NCI-H128 (cell line): ENCODE data around the gene TRIM72.
"Not testable (repeated sequence)": the region's sequence is repeated elsewhere in the genome, so short reads cannot be mapped to it uniquely, and the experiment has no call there.

ENCODE experiments used
- DNase-seq: peaks from one replicate; lab custom pipeline; 2025; ENCODE audit not compliant: unreplicated experiment; lab: John Stamatoyannopoulos, UW

The TRIM72 gene

DNA sequence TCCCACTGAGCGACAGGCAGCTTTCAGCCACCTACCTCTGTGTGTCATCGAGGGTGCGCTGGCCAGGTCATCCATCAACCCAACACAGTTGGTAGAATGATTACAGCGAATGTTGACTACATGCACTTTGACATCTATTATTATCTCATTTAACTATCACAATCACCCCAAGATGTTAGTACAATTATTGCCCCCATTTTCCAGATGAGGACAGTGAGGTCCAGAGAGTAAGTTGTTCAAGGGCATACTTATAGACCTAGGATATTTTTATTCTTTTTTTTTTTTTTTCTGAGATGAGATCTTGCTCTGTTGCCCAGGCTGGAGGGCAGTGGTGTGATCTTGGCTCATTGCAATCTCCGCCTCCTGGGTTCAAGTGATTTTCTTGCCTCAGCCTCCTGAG lies 37.5 kb downstream of the TRIM72 start:
- no peak for DNase-seq

DNA sequence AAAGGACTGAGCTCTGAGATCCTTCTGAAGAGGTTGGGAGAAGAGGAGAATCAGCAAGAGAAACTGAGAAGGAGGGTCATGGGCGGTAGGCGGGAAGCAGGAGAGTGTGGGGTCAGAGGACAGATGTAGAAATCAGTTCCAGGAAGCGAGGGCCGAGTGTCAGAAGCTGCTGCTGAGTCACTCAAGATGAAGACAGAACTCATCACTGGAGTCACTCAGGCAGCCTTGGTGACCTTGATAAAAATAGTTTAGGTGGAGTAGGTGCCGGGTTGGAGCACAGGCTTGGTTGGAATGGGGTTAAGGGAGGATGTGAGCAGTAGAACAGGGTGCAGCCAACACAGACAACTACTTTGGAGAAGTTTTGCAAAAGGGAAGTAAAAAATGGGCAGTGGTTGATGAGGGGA lies 39.7 kb downstream of the TRIM72 start:
- no peak for DNase-seq

DNA sequence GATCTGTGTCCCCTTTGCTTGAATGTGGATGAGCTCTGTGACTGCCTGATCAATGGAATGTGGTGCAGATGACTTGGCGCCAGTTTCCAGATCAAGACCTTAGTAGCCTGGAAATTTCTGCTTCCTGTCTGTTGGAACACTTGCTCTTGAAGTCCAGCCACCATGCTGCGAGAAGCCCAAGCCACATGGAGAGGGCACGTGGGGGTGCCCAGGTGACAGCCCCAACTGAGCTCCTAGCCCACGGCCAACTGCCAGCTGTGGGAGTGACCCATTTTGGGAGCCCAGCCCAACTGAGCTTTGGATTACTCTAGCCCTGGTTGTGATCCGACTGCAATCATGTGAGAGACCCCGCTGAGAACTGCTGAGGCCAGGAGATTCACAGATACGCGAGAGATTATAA lies 42.5 kb downstream of the TRIM72 start:
- DNase-seq: no peak

DNA sequence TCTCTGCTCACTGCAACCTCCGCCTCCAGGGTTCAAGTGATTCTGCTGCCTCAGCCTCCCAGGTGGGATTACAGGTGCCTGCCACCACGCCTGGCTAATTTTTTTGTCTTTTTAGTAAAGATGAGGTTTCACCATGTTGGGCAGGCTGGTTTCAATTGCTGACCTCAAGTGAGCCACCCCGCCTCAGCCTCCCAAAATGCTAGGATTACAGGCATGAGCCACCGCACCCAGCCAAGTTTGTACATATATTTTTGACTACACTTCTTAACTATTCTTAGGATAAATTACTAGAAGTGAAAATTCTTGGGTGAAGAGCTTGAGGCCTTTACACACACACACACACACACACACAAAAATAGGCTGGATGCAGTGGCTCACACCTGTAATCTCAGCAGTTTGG lies 44.4 kb downstream of the TRIM72 start:
- DNase-seq: no peak

DNA sequence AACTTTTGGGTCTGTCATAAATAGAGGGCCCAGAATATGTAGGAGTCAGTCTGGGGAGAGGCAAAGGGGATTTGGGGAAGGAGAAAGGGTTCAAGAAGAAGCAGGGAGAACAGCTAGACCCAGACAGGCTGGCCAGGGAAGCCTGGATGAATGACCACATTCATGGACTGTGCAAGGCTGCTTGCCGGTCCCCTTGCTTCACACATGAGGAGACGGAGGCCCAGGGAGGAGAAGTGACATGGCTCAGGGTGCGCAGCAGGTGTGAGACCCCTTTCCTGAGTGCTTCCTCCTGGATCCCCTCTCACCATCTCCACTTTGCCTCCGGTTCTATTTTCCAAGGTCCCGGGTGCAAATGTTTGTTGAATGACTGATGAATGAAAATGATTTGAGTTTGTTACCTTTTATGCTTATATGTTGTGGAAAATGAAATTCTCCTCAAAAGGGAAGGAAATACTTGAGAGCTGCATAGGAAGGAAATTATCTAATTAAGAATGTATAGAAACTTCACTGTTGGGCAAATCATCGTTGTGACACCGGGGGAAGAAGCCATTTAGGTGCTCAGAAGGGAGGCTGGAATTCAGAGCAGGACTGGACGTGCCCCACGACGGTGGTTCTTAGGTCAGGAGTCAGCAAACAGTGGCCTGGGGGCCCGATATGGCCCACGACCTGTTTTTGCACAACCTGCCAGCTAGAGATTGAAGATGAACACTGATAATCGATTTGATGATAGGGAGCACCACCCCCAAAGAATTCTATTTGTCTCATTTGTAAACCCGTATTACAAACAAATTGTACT lies 46.4 kb downstream of the TRIM72 start:
- DNase-seq: no peak

DNA sequence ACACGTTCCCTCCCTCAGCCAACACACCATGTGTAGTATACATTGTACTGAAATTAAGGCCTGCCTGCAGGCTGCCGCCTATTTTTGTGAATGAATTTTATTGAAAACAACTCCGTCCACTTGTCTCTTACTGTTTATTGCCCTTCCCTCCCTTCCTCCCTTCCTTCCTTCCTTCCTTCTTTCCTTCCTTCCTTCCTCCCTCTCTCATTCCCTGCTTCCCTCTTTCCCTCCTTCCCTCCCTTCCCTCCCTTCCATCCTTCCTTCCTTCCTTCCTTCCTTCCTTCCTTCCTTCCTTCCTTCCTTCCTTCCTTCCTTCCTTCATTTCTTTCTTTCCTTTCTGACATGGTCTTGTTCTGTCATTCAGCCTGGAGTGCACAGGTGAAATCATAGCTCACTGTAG lies 48.2 kb downstream of the TRIM72 start:
- no peak for DNase-seq

DNA sequence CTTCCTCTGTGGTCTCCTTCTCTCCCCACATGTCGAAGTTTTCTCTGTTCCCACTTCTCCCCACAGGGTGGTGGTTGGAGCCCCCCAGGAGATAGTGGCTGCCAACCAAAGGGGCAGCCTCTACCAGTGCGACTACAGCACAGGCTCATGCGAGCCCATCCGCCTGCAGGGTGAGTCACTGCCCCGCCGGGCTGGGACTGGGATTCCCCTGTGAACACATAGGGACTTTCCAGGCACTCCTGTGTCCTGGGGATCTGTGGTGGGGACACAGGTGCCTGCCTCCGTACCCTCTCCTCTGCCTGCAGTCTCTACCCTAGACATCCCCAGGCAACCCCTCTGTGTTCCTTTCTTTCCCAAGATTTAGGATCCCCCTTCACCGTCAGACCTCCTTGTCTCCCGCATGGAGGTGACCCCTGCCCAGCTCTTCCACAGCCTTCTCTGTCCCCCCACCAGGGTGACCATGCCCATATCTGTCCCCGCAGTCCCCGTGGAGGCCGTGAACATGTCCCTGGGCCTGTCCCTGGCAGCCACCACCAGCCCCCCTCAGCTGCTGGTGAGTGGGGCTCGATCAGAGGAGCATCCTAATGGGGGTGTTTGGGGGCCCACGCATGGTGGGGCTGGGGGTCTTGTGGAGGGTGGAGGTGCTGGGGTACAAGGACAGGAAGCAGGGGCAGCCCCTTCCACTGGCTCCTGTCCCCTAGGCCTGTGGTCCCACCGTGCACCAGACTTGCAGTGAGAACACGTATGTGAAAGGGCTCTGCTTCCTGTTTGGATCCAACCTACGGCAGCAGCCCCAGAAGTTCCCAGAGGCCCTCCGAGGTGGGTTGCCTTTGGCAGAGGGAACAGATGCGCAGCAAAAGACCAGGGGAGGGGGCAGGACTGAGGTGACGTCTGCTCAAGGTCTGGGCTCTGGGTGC lies 51.7 kb downstream of the TRIM72 start:
- DNase-seq: no peak

DNA sequence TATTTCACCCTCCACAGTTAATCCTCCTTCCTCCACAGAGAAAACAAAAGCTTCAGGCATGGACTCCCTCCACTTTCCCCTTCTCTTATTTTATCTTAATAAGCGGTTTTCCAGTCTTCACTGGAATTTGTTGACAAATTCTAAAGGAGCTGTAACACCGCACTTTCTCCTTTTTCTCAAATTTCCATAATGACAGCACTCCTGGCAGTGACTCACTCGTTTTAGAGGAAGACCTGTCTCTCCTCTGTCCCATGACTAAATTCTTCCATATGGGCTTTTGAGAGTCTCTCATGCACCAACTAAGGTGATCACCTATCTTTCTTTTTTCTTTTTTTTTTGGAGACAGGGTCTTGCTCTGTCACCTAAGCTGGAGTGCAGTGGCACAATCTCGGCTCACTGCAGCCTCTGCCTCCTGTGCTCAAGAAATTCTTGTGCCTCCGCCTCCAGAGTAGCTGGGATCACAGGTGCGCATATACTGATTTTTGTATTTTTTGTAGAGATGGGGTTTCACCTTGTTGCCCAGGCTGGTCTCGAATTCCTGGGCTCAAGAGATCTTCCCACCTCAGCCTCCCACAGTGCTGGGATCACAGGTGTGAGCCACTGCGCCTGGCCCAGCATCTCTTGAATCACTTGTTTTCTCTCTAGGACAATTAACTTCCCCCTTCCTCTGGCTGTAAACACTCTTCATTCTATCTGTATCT lies 53.6 kb downstream of the TRIM72 start:
- DNase-seq: no peak

DNA sequence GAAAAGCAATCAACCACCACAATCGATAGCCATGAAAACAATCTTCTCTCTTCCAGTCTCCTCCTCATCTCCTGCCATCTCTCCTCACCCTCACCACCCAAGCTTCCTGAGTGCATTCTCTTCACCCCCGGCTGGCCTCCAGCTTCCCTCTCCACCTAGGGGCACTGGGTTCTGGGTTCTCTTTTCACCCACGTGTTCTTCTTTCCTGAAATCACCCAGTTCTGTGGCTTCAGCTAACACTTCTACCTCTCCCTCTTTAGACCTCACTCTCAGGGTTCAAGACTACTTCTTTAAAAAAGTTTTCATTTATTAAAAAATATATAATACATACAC lies 54.1 kb downstream of the TRIM72 start:
- DNase-seq: no peak

DNA sequence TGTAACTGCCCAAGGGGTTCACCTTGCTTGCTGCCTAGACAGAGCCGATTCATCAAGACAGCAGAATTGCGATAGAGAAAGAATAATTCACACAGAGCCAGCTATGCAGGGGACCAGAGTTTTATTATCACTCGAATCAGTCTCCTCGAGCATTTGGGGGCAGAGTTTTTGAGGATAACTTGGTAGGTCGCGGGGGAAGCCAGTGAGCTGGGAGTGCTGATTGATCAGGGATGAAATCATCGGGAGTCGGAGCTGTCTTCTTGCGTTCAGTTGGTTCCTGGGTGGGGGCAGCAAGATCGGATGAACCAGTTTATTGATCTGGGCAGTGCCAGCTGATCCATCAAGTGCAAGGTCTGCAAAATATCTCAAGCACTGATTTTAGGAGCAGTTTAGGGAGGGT lies 55.0 kb downstream of the TRIM72 start:
- no peak for DNase-seq

DNA sequence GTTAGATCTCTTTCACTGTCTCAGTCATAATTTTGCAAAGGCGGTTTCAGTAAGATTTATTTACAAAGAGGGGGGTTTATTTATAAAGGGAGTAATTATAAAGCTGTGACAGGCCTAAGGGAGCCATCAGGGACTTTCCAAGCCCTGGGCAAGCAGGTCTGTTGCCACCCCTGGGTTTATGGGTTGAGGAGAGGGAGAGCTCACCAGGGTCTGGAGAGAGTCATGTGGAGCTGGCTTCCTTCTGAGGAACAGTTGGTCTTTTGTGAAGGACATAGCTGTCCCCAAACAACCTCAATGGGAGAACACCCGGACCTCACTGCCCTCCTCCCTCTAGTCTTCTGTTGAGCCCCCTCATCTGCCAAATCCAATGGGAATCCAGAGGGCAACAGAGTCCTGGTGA lies 55.6 kb downstream of the TRIM72 start:
- DNase-seq: no peak

DNA sequence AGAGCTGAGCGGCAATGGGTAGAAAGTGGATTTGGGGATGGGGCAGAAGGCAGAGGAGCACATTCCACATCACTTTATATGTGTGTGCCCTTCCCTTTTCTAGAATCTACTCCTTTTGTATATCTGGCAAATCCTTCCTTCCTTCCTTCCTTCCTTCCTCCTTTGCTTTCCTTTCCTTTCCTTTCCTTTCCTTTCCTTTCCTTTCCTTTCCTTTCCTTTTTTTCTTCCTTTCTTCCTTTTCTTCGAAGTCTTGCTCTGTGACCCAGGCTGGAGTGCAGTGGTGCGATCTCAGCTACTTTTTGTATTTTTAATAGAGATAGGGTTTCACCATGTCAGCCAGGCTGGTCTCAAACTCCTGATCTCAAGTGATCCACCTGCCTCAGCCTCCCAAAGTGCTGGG lies 56.1 kb downstream of the TRIM72 start:
- DNase-seq: not testable (repeated sequence)

DNA sequence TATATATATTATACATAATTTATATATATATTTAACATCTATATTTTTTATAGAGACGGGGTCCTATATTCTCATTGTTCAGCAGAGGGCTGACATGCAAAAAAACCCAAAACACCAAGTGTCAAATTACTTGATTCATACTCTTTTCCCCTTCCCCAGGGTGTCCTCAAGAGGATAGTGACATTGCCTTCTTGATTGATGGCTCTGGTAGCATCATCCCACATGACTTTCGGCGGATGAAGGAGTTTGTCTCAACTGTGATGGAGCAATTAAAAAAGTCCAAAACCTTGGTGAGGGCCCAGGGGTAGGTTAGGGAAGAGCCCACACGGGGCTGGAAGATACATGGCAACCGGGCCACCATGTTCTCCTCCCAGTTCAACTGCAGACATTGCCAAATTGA lies 56.9 kb downstream of the TRIM72 start:
- DNase-seq: no peak

DNA sequence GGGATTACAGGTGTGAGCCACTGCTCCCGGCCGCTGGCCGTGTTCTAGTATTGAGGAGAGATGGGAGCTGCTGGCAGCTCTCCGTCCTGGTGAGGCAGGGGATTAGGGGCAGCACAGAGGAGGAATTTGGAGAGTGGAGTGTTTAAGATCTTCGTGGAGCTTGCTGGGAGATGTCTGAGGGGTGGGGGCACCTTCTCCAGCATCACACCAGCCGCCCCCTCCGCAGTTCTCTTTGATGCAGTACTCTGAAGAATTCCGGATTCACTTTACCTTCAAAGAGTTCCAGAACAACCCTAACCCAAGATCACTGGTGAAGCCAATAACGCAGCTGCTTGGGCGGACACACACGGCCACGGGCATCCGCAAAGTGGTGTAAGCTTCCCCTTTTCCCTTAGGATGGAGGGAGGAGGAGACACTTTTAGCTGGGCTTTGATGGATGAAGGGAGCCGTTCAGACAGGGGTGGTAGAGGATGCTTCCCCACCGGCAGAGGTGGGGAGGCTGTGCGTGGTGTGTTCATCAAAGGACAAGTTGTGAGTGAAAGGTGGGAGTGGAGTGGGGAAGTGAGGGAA lies 57.8 kb downstream of the TRIM72 start:
- DNase-seq: no peak

DNA sequence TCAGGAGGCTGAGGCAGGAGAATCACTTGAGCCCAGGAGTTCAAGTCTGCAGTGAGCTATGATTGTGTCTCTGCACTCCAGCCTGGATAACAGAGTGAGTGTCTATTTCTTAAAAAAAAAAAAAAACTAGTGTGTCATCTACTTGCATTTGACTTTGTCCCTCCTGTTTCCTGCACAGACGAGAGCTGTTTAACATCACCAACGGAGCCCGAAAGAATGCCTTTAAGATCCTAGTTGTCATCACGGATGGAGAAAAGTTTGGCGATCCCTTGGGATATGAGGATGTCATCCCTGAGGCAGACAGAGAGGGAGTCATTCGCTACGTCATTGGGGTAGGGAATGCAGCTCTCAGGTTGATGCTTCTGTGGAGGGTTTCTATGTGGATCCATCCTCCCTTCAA lies 59.3 kb downstream of the TRIM72 start:
- no peak for DNase-seq

DNA sequence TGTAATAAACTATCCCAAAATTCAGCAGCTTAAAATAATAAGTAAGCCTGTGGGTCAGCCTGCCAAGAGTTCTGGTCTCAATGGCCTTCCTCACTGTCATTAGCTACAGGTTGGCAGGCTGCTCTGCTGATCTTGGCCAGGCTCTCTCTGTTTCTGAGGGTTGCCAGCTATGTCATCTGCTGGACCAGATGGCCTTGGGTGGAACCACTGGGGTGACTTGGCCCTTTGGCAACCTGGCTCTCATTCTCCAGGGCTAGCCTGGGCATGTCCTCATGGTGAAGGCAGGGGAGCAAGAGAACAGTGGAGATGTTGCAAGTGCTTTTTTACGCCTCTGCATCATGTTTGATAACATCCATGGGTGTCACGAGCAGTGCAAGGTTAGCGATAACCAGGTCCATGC lies 59.8 kb downstream of the TRIM72 start:
- DNase-seq: no peak

DNA sequence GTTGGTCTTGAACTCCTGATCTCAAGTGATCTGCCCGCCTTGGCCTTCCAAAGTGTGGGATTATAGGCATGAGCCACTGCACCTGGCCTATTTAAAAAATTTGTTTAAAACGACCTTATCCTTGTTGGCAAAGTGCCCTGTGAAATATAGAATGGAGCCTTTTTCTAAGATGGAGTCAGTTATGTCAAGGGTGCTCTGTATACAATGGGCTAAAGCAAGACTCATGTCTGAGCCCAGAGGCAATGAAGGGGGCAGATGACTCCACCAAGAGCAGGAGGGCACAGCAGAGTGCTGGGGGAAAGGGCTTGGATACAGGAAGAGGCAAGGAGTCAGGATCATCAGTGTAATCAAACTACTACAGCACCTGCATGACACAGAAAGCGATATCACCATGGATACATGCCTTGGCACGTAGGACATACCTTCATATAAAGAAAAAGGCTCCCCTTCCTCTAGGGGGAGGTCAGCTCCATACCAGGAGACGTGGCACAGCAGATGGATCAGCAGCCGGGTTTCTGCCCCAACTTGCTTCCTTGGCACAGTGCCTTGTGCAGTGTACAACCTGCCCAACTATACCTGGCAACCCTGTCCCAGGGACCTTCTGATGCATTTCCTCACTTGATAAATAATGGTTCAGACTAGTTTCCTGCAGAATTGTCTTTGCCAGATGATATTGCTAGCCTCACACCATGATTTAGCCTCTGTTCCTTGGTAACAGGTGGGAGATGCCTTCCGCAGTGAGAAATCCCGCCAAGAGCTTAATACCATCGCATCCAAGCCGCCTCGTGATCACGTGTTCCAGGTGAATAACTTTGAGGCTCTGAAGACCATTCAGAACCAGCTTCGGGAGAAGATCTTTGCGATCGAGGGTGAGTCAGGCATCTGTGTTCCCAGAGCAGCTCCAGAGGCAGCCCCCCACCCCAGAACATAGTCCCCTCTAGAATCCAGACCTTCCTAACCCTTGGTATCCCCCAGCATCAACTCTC lies 61.2 kb downstream of the TRIM72 start:
- no peak for DNase-seq

DNA sequence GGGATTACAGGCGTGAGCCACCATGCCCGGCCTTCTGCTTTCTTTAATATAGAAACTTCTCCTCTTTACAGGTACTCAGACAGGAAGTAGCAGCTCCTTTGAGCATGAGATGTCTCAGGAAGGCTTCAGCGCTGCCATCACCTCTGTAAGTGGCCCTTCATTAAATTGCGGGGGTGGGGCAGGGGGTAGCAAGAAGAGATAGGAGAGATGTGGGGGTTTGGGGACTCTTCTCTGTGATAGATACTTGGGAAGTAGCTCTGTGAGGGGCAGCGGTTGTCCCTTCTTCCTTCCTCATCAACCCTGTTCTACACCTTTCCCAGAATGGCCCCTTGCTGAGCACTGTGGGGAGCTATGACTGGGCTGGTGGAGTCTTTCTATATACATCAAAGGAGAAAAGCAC lies 62.7 kb downstream of the TRIM72 start:
- DNase-seq: no peak

DNA sequence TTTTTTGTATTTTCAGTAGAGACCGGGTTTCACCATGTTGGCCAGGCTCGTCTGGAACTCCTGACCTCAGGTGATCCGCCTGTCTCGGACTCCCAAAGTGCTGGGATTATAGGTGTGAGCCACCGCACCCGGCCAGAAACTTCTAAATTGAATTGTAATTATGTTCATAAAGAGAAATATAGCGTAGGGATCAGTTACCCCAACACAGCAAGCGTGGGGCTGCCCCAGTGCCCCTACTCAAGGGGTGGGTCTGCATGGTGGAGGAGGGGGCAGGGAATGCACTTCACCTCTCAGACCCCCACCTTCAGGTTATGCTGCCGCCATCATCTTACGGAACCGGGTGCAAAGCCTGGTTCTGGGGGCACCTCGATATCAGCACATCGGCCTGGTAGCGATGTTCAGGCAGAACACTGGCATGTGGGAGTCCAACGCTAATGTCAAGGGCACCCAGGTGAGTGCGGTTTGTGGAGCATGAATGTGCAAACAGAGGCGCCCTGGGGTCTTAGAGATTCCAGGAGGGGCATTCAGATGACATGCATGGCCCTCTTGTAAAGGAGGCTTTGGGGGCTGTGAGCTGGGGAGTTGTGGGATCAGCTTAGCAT lies 63.8 kb downstream of the TRIM72 start:
- DNase-seq: no peak

DNA sequence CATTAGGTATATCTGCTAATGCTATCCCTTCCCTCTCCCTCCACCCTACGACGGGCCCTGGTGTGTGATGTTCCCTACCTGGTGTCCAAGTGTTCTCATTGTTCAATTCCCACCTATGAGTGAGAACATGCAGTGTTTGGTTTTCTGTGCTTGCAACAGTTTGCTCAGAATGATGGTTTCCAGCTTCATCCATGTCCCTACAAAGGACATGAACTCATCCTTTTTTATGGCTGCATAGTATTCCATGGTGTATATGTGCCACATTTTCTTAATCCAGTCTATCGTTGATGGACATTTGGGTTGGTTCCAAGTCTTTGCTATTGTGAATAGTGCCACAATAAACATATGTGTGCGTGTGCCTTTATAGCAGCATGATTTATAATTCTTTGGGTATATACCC lies 64.9 kb downstream of the TRIM72 start:
- not testable (repeated sequence) for DNase-seq
